GM19043 (cell line): ENCODE measurements around the gene DNAAF9.

Source experiments
- ATAC-seq: cut with Tn5 transposase; IDR thresholded peaks from one replicate; pipeline ENCODE4 v1.9.1; 2021; ENCODE audit warnings: low read depth; ENCODE audit not compliant: unreplicated experiment

Gene DNAAF9

GRCh38 chr20:3412600-3413392, 5.3 kb upstream of the DNAAF9 start:
- no peak for ATAC-seq

- no peak for ATAC-seq
Measured at GRCh38 chr20:3410464-3410863, 3.0 kb upstream of the DNAAF9 start.

- no peak for ATAC-seq
Measured at GRCh38 chr20:3409417-3409816, 1.9 kb upstream of the DNAAF9 start.

GRCh38 chr20:3407771-3408637, 535 bp upstream of the DNAAF9 start:
- ATAC-seq = no peak

GRCh38 chr20:3406481-3407039, 909 bp downstream of the DNAAF9 start:
- no peak for ATAC-seq

- ATAC-seq = no peak
Measured at GRCh38 chr20:3405696-3406358, 1.6 kb downstream of the DNAAF9 start.

- ATAC-seq = no peak
Measured at GRCh38 chr20:3405139-3405538, 2.3 kb downstream of the DNAAF9 start.

GRCh38 chr20:3404402-3404801, 3.1 kb downstream of the DNAAF9 start:
- ATAC-seq = no peak

GRCh38 chr20:3403741-3404140, 3.7 kb downstream of the DNAAF9 start:
- no peak for ATAC-seq

GRCh38 chr20:3402453-3402852, 5.0 kb downstream of the DNAAF9 start:
- ATAC-seq = no peak

GRCh38 chr20:3400260-3401155, 7.0 kb downstream of the DNAAF9 start:
- no peak for ATAC-seq

GRCh38 chr20:3398681-3399252, 8.7 kb downstream of the DNAAF9 start:
- no peak for ATAC-seq

- ATAC-seq = no peak
Measured at GRCh38 chr20:3396492-3396891, 11.0 kb downstream of the DNAAF9 start.

GRCh38 chr20:3392756-3393155, 14.7 kb downstream of the DNAAF9 start:
- no peak for ATAC-seq

GRCh38 chr20:3390759-3391425, 16.6 kb downstream of the DNAAF9 start:
- no peak for ATAC-seq

- ATAC-seq = no peak
Measured at GRCh38 chr20:3383878-3384495, 23.5 kb downstream of the DNAAF9 start.

- ATAC-seq = no peak
Measured at GRCh38 chr20:3382836-3383235, 24.6 kb downstream of the DNAAF9 start.

GRCh38 chr20:3380228-3381070, 27.0 kb downstream of the DNAAF9 start:
- no peak for ATAC-seq
